ENCODE data around the gene BUD23.
"Not testable (repeated sequence)": the region's sequence is repeated elsewhere in the genome, so short reads cannot be mapped to it uniquely, and the experiment has no call there.

Gene BUD23

DNA sequence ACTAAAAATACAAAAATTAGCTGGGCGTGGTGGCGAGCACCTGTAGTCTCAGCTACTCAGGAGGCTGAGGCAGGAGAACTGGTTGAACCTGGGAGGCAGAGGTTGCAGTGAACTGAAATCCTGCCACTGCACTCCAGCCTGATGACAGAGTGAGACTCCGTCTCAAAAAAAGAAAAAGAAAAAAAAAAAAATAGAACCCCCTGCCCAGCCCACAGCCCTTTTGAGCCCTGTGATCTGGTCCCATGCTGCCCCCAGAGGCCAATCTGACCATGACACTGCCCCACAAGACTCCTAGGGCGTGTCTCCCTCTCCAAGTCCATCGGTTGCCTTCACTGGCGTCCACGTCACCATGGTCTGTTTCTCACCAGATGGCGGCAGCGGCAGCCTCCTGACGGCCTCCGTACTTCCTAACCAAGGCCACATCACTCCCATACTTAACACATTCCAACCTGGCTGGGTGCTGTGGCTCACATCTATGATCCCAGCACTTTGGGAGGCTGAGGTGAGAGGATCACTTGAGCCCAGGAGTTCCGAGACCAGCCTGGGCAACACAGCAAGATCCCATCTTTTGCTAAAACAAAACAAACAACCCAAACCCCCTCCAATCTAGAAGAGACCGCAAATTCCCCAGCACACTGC, 18.1 kb downstream of the BUD23 start:
- DNase-seq (ENCODE audit: low read depth) = no peak

DNA sequence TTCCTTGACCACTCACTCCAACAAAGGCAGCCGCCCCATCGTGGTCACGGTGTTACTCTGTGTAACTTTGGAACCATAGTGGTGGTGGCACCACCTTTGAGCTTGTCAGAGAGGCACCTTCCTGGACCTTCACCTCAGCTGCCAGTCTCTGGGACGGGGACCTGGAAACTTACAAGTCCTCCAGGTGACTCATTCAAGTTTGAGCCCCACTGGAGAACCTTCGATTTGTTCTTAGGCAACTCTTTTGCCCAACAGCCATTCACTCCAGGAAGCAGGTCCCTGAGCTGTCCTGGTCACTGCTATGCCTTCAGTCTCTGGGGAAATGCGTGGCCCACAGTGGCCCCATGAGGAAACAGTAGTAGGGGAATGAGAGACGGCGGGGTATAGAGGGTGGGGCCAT, 18.8 kb downstream of the BUD23 start:
- DNase-seq (ENCODE audit: low read depth) = no peak

DNA sequence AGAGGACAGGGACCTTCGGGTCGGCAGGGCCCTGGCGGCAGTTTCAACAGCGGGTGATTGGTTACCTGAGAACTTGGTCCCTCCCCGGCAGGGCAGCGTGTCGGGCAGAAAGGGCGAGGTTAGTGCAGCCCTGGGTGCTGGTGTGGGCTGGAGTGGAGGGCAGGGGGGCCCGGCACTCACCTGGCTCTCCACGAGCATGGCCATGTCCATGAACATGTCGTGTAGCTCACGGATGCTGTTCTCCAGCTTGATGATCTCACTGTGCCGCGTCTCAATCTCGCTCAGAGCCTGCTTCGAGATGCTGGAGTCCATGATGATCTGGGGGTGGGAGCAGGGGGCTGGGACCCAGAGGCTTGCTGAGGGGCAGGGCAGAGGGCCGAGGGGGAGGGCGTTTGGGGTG, 19.3 kb downstream of the BUD23 start:
- no peak for DNase-seq (ENCODE audit: low read depth)

DNA sequence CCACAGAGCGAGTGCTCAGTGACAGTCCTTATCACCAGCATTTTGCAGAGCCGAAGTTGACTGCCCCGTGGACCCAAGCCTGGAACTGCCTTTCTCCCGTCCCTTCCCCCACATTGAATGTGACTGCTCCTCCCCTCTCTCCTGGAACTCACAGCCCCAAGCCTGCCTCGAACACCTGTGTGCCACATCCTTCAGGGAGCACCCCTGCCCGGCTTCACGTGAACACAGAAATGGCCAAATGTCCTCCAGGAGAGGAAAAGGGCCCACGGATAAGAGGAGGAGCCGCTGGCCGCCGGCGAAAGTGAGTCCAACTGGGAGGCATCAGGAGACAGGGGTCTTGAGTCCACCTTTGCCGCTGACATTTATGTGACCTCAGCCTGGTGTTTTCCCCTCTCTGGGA, 19.8 kb downstream of the BUD23 start:
- DNase-seq (ENCODE audit: low read depth) = no peak

DNA sequence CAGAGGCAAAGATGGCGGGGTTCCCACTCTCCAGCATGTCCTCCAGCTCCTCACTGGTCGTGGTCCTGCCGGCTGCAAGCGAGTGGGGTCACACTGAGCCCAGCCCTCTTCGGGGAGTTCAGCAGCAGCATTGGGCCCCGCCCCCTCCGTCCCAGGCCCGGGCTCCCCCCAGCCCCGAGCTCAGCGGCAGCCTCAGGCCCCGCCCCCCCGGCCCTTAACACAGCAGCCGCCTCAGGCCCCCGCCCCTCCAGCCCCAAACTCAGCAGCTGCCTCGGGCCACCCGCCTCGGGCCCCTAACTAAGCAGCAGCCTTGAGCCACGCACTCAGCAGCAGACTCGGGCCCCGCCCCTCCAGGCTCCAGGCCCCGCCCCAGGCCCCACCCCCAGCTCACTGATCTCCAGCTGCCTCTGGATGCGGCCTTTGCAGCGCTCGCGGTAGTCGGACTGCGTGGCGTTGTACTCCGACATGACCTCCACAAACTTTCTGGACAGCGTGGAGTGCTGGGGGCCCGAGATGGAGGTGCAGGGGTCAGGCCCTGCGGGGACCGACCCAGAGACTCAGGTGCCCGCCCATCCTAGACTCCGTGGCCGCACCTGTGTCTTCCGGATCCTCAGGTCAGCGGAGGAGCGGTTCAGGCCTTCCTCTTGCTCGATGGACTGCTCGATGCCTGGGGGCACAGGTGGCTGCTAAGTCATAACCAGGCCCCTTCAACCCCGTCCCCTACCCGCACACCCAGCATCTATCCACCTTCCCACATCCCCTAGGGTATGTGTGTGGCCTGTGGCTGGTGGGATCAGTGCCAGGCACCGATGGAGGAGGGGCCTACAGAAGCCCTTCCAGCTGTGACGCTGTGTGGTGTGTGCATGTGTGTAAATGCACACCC, 20.6 kb downstream of the BUD23 start:
- no peak for DNase-seq (ENCODE audit: low read depth)

DNA sequence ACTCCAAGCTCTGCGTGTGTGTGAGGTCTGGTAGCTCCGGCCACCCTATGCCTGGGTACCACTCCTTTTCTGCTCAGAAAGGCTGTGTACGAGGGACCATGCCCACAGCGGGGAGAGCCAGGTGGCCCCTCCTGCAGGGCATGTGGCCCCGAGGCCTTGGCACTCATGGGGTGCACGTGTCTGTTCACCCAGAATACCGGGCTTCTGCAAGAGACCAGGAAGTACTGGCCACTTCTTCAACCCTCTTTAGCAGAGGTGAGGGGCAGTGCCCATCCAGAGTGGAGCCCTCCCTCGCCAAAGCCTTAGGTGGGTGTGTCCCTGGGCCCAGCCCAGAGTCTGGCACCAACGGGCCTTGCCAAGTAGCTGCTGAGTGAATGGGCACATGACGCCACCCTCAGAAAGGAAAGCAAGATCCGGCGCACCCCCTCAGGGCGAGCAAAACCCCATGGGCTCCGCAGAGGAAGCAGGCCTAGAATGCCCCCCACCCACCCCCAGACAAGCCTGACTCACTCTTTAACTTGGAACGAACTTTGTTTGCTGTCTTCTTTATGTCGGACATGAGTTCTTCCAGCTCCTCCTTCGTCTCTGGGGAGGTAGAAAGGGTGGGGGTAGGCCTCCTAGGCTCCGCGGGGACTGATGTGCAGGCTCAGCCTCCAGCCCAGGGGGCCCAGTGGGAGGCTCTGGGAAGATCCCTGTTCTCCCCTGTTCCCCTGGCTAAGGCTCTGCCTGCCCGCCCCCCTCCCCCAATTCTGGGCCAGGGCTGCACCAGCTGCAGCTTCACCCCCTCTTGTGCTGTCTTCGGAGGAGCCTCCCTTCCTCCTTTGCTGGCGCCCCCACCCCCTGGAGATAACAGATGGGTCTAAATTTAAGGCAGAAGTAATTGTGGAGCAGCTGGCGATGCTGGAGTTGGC, 21.5 kb downstream of the BUD23 start:
- no peak for DNase-seq (ENCODE audit: low read depth)

DNA sequence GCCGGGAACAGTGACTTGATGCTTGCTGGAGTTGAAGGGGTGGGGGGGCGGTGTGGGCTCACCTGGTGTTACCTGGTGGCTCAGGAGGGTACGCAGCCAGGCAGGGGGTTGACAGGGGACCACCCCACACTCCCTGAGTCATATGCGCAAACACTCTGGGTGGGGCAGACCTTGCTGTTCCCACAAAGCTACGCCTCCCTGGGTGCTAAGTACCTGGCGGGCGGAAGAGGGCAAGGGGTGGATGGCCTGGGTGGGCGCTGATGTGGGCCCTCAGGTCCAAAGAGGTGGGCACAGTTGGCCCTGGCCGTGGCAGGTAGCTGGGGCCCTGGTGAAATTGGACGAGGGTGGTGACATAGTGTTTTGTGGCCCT, 22.1 kb downstream of the BUD23 start:
- DNase-seq (ENCODE audit: low read depth) = no peak

DNA sequence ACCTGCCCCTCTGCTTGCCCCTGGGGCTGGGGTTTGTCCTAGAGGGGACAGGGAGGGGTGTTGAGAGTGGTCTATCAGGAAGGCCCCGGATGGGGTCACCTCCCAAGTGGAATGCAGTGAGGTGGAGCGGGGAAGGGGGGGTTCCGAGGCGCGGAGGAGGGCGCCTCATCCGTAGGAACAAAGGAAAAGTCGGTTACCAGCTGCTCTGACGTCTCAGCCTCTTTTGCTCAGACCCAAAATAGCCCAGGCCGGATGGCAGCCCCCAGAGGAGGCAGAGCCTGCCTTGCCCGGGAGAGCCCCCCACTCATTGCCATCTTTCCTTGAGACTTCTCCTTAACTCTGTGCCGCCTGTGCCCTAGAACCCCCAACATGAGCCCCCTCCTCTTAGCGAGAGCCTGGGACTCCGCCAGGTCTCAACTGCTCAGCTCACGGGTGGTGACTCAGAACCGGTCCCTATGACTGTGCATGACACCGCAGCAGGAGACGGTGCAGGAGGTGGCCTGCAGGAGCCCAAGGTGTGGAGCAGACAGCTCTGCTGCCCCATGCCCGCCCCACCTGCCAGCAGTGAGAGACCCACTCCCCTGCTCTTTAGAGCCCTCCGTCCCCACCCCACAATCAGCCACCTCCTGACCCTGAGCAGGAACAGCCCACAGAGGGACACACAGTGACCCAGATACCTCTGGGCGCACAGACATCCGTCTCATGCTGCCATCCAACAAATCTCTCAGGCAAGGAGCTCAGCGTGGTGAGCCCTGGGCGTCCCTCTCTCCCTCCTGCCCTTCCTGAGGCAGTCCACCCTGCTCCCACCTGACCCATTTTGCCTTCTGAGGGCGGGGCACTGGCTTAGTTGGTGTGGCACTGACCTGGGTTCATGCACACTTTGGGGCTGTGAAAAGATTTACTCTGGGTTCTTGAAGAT, 23.0 kb downstream of the BUD23 start:
- DNase-seq (ENCODE audit: low read depth) = no peak

DNA sequence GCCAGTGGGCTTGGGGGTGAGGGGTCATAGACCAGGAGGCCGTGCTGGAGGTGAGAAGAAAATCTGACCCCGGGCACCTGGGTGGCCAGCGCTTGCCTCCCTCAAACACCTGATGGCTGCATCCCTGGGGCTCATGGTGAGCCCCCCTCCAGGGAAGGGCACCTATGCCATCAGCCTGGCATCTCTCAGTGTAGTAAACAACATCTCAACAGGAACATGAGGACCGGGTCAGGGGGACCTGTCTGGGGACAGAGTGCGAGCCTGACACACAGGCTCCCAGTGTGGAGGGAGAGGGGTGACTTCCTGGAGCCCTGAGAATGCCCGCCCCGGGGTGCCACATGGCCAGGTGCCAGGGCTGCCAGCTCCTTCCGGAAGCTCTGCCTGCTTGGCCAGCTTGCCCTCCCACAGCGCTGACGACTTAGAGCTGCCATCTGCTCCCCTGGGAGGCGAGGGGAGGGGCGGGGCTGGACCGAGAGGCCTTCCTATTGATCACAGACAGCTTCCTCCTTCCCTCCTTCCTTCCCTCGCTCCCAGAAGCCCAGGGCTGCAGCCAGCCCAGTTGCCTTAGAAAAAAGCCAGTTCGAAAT, 23.7 kb downstream of the BUD23 start:
- DNase-seq (ENCODE audit: low read depth) = no peak

DNA sequence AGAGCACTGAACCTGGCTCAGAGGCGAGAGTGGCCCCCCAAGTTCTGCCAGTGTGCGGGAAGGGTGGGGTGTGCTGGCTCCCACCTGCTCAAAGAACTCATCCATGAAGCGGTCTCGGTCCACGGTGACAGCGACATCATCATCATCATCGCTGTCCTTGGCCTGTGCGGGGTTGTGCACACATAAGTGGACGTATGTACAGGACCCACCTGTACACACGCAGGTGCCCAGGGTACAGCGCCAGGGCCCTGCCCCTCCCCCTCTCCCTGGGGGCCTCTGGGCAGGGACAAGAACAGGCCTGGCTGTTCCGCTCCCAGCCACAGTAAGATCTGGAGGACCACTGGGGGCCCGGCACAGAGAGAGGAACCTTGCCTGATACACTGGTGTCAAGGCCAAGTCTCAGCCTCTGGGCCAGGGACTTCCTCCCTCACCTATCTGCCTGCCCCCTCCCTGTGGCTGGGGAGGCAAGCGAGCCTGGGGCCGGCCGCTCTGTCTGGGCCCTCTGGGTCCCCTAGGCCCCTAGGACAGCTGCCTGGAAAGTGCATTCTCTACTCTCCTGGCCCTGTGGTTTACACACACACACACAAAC, 25.7 kb downstream of the BUD23 start:
- no peak for DNase-seq (ENCODE audit: low read depth)

DNA sequence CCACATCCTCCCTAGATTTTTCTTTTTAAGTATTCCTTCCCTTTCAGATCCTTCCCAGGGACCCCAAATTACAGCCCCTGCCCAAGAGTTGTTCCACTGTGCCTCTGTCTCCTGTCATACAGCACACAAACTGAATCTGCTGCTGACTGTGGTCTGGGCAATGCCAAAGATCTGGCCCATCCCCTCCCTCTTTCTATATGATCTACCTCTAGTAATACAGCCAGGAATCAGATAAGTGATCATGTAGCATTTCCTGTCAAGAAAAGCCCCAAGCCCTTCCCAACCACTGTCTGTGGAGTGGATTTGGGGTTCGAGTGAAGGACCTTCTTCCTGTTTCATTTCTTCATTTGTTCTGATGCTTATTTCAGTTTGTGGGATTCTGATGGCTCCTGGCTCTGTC, 29.4 kb downstream of the BUD23 start:
- DNase-seq (ENCODE audit: low read depth) = no peak

DNA sequence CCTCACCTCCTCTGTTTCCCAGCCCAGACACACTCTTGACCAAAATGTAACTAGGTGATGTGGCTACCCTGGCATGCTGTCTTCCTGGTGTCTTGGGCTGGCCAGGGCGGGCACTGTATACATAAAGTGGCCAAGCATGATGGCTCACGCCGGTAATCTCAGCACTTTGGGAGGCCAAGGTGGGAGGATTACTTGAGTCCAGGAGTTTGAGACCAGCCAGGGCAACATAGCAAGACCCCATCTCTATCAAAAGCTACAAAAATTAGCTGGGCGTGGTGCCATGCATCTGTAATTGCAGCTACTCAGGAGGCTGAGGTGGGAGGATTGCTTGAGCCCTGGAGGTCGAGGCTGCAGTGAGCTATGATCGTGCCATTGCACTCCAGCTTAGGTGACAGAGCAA, 29.9 kb downstream of the BUD23 start:
- DNase-seq (ENCODE audit: low read depth) = not testable (repeated sequence)

DNA sequence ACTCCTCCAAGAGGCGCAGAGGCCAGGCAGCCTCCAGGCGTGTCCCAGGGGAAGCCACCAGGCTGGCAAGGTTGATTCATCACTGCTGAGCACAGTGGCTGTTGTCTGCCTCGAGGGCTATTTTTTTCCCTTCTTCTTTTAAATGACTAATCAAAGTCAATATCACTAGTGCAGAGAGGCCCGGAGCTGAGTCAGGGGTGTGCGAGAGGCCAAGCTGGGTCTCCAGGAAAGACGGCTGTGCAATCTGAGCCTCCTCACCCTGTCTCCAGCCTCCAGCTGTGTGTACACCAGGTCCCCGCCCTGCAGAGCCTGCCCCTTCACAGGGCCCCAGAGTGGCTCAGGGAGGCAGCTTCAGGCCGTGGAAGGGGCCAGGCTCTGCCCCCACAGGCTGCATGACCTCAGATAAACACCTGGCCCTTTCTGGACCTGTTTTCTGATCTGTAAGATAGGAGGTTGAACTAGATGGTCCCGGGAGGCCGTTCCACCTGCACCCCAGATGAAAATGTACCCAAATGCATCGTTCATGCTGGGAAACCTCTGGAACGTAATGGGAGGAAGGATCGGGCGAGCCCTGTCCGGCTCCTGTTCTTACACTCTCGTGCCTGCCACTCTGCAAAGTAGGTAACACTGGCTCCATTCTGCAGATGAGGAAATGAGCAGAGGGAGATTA, 32.4 kb downstream of the BUD23 start:
- DNase-seq (ENCODE audit: low read depth) = no peak

DNA sequence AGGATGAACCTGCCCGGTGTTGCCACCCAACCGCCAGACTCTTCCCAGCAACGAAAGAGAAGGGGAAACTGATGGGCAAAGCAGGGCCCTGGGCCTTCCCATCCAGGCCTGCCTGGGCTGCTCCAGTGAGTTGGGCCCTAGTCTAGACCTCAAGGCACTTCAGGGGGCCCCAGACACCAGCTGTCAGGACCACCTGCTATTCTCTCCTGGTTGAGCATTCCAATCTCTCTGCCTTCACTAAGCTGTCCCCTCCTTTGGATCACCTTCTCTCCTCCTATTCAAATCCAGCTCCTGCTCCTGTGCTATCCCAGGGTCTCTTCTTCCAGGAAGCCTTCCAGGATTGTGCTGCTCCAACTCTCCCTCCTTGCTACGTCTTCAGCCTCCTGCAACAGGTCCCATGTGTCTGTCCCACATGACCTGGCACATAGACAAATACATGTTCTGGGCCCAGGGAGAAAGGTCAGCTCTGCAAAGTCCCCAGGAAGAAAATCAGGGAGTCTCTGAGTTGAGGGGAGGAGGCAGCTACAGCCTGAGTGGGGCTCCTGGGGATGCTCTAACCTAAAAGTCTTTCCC, 33.0 kb downstream of the BUD23 start:
- no peak for DNase-seq (ENCODE audit: low read depth)

DNA sequence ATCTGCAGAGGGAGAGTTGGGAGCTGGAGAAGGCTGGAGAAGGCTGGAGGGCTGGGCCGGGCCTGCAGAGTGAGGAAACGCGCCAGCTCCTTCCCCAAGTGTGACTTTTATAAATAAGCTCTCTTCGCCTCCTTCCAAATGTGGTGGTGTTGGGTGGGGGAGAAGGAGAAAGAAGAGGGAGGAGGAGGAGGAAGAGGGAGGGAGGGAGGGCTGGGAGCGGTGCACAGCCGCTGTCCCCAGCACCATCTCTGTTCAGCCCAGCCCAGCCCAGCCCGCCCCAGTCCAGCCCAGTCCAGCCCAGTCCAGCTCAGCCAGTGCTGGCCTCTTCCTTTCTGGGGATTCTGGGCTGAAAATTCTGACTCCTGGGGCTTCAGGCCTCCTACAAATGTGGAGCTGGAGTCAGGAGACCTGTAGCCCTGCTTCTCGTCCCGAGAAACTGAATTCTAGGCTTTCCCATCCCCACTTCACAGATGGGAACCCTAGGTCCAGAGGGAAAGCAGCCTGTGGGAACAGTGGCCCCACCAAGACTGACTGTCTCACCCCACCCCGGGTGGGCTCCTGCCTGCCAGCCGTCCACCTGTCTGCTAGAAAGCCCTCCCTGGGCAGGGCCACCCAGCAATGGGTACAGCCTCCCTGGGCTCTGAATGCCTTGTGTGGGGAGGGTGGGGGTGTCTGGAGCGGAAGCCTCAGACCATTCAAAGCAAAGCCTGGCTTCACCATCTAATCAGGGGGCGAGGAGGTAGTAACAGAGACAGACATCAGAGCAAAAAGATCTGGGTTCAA, 33.8 kb downstream of the BUD23 start:
- DNase-seq (ENCODE audit: low read depth) = no peak

DNA sequence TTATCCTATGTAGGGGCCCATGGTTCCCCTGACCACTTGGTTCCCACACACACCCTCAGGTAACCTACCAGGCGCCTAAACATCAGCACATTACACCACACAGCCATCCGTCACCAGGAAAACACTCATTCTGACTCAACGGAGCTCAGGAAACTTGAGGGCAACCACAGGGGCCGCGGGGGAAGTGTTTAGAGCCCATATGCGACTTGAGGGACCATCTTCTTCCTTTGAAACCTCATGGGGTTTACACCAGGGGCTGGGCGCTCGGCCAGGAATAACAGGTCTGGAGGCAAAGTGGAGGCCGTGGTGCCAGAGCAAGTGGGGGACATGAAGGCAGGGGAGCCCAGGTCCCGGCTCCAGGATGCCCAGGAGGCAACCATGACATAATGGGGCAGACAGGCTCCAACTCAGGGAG, 34.6 kb downstream of the BUD23 start:
- peak; percentile 39 for DNase-seq (ENCODE audit: low read depth)

DNA sequence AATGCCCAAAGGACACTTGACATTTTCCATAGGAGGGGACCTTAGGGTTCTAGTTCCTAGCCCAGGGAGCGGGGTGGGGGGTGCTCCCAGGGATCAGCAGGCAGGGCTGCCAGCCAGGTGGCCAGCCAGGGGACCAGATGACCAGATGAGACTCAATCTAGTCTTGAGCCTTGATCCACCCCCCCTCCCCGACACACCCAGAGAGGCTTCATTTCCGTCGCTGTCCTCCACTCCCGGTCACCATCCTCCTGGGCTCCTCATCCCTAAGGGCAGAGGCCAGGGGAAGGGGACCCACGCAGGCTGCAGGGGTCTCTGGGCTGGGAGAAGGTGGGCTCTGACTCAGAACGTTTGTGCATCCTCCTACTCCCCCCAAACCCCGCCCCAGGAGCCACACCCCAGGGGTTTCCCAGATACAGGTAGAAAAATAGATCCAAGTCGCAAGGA, 35.1 kb downstream of the BUD23 start:
- DNase-seq (ENCODE audit: low read depth) = no peak

DNA sequence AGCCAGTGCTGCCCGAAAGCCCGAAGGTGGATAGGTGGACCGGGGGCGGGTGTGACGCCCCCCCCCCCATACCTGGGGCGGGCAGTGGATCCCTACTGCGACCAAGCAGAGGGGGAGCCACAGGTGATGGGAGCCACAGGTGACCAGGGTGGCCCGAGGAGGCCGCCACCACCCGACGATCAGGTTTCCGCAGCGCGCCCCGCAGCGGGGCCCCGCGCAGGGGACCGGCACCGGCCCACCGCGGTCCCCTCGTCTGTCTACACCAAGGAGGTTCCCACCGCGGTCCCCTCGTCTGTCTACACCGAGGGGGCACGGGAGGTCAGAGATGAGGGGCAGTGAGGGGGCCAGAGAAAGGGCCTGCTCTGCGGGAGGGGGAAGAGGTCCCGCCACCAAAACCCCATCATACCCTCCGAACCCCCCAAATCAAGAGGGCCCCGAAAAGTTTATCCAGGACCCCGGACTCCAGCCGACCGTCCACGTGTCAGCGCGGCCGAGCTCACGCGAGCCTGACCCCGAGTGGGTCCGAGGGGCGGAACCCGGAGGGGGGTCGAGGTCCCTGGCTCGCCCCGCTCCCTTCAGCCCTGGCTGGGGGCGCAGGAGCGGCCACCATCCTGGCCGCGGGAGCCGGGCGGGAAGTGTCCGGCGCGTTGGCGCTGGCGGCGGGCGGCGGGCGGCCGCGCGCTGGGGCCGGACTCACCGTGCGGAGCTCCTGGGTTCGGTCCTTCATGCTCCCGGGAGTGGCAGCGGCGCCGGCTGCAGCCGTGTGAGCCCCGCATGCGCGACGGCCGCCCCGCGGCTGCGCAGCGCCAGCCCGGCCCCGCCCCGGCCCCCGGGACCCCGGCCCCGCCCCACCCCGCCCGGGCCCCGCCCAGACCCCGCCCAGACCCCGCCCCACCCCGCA, 35.8 kb downstream of the BUD23 start, which contains the start of gene STX1A:
STX1A (minus strand) TSS at position 765 of the 901 bp plus-strand sequence; CDS start at position 727, 38 bp downstream.
- DNase-seq (ENCODE audit: low read depth) = peak; percentile 53
